AG04450 (cell line): ENCODE data around the gene LRRFIP2. TPM values are rescaled to one million over a fixed set of nuclear protein-coding genes. Genes with fewer than 3 reads are reported as not detected.

ENCODE experiments used
- CTCF ChIA-PET: fragments of 300-600, 350-600 bp; formaldehyde crosslinking; extraction: SDS; loops from one replicate; lab custom pipeline; 2022; ENCODE audit warnings: antibody characterized with exemption, inconsistent platforms; lab: Charles Lee
- POLR2A ChIA-PET: fragments of 350-600 bp; formaldehyde crosslinking; extraction: SDS; loops from one replicate; lab custom pipeline; 2021; ENCODE audit warnings: antibody characterized with exemption, inconsistent platforms; lab: Yijun Ruan, JAX
- DNase-seq: peaks from one replicate; pipeline ENCODE4 v3.0.0-alpha.2; 2011; ENCODE audit warnings: low read depth, low spot score
- H3K27ac ChIP-seq: one replicate; pipeline ENCODE4 v1.5.1; 2012; ENCODE audit warnings: low read depth, low read length, control low read depth
- H3K27me3 ChIP-seq: one replicate; pipeline ENCODE4 v1.6.0; 2012; ENCODE audit warnings: low read length; ENCODE audit not compliant: control insufficient read depth, insufficient read depth
- H3K4me3 ChIP-seq: 2 replicates; pipeline ENCODE4 v1.5.1; 2011; ENCODE audit warnings: mild to moderate bottlenecking, low read depth, low read length, control low read depth
- H3K9me3 ChIP-seq: 2 replicates; pipeline ENCODE4 v1.5.1; 2012; ENCODE audit warnings: low read length; ENCODE audit not compliant: control insufficient read depth, insufficient read depth
- polyA plus RNA-seq: library from polyadenylated mRNA; depleted of rRNA; stranded (reverse); fragments of >200 nt; gene quantifications from 2 replicates; pipeline ENCODE4 v1.2.3, GENCODE V29; 2011
- TF ChIP-seq, protein P1 (sequence below): IDR thresholded peaks from 2 replicates; pipeline ENCODE4 v1.5.1; 2011; ENCODE audit warnings: low read depth, low read length, control low read depth, inconsistent platforms

LRRFIP2 gene
- polyA plus RNA-seq, 1 experiment, result 52.7 TPM

DNA sequence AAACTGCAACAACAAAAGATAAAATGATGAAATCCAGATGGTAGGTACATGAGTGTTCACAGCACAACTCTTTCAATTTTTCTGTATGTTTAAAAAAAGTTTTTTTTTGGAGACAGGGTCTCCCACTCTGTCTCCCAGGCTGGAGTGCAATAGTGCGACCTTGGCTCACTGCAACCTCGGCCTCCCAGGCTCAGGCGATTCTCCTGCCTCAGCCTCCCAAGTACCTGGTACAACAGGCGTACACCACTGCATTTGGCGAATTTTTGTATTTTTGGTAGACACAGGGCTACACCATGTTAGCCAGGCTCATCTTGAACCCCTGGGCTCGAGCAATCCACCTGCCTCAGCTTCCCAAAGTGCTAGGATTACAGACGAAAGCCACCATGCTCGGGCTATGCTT, 18.6 kb downstream of the LRRFIP2 start:
- H3K27ac ChIP-seq, result no peak overlapping the region
- H3K9me3 ChIP-seq, result no peaks in the 10 kb centered on the region
- CTCF ChIA-PET, result no interaction called here
- H3K27me3 ChIP-seq, result no peaks in the 10 kb centered on the region
- DNase-seq, result no peak
- POLR2A ChIA-PET, result interaction anchor here (0.7 kb wide), 1 partner anchor 480 kb away, joined by 8 read pairs; no protein-coding TSS in a partner anchor
- no peak overlapping the region for H3K4me3 ChIP-seq
- TF ChIP-seq, protein P1, sequence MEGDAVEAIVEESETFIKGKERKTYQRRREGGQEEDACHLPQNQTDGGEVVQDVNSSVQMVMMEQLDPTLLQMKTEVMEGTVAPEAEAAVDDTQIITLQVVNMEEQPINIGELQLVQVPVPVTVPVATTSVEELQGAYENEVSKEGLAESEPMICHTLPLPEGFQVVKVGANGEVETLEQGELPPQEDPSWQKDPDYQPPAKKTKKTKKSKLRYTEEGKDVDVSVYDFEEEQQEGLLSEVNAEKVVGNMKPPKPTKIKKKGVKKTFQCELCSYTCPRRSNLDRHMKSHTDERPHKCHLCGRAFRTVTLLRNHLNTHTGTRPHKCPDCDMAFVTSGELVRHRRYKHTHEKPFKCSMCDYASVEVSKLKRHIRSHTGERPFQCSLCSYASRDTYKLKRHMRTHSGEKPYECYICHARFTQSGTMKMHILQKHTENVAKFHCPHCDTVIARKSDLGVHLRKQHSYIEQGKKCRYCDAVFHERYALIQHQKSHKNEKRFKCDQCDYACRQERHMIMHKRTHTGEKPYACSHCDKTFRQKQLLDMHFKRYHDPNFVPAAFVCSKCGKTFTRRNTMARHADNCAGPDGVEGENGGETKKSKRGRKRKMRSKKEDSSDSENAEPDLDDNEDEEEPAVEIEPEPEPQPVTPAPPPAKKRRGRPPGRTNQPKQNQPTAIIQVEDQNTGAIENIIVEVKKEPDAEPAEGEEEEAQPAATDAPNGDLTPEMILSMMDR, result no peak

DNA sequence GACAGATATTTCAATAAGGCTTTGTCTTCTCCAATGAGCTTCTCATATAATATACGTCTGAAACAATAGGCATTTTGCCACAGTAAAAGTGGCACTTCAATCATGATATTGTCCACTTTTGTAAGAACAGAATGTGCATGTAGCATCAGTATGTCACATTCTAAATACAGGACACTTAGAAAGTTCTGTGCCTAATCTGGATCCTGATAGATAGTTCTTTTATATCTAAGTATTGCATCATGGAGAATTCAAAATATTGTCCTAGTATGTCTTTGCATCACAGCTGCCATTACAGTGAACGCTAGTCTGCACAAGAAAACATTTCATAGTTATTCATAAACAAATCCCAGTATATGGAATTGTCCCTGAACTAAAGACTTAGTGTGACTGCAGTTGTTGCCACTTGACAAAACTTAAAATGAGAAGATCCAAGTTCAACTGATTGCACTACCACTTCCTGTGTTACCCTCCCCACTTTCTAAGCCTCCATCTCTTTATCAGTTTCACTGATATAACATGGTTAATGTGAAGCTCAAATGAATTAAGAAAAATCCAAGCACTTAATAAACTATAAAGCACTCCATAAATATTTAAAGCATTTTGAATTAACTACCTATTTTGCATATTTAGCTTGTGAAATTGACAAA, 19.6 kb downstream of the LRRFIP2 start:
- DNase-seq, result no peak
- no peaks in the 10 kb centered on the region for H3K27me3 ChIP-seq
- TF ChIP-seq, protein P1, result no peak
- ChIA-PET POLR2A (no interaction called here), CTCF (interaction anchor here (0.5 to 0.7 kb wide), 3 partner anchors 22 to 59 kb away, joined by 3 read pairs; no protein-coding TSS in a partner anchor)
- H3K9me3 ChIP-seq, result no peaks in the 10 kb centered on the region
- H3K4me3 ChIP-seq, result no peak overlapping the region
- no peak overlapping the region for H3K27ac ChIP-seq

DNA sequence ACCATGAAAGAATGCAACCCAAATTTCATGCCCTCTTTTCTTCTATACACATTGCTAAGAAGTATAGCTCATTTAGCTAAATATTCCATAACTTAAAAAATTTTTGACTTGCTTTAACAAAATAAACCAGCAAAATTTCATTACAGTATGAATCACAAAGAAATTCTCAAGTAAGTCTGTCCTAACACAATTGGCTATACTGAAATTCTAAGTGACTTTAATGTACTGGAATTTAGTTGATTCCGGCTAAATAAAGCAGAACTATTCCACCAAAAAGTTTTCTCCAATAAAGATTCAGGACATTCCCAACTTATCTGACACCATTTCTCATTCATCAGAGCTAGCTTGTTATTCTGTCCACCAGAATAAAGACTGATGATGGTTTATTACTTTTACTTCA, 23.8 kb downstream of the LRRFIP2 start:
- TF ChIP-seq, protein P1, result no peak
- H3K9me3 ChIP-seq, result no peaks in the 10 kb centered on the region
- H3K4me3 ChIP-seq, result no peak overlapping the region
- H3K27ac ChIP-seq, result no peak overlapping the region
- ChIA-PET CTCF (no interaction called here), POLR2A (no interaction called here)
- no peak for DNase-seq
- no peaks in the 10 kb centered on the region for H3K27me3 ChIP-seq

DNA sequence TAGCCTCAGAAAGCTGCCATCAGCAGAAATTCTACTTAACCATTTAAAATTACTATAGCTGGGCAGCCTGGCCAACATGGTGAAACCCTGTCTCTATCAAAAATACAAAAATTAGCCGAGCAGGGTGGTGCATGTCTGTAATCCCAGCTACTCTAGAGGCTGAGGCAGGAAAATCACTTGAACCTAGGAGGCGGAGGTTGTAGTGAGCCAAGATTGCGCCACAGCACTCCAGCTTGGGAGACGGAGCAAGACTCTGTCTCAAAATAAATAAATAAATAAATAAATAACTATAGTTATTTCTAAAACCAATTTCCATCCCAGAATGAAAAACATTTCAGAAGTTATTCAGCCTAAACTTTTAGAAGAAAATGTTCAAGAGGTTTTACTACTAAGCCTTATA, 25.1 kb downstream of the LRRFIP2 start:
- ChIA-PET POLR2A (interaction anchor here (0.6 kb wide), 1 partner anchor 48 kb away, joined by 3 read pairs; no protein-coding TSS in a partner anchor), CTCF (no interaction called here)
- TF ChIP-seq, protein P1, result no peak

DNA sequence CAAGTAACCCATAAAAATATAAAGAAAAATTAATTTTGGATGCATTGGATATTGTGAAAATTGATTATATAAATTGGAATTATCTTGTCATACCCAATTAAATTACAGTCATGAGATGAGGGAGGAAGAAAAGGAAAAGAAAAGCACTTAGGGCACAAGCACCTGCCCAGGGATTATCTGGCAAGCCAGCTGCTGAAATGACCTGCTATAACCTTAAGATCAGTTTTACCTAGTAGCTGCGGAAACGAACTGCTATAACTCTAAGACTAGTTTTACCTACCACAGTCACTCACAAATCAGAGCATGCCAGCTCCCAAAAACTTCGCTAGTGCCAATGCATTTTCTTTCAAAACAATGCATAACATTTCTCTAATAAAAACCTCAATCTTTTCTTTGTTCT, 26.2 kb downstream of the LRRFIP2 start:
- TF ChIP-seq, protein P1, result no peak
- H3K27me3 ChIP-seq, result no peaks in the 10 kb centered on the region
- no peak overlapping the region for H3K4me3 ChIP-seq
- no peak for DNase-seq
- H3K9me3 ChIP-seq, result no peaks in the 10 kb centered on the region
- ChIA-PET POLR2A (no interaction called here), CTCF (no interaction called here)
- H3K27ac ChIP-seq, result no peak overlapping the region

More for the DNA sequence above, 25.1 kb downstream of the LRRFIP2 start:
- Histone ChIP-seq H3K27ac (no peak overlapping the region), H3K4me3 (no peak overlapping the region), H3K9me3 (no peaks in the 10 kb centered on the region), H3K27me3 (no peaks in the 10 kb centered on the region)
- DNase-seq, result no peak
